IPS DF 19.7 (cell line): ENCODE measurements around the gene ZNF324B.
"Not testable (repeated sequence)": the region's sequence is repeated elsewhere in the genome, so short reads cannot be mapped to it uniquely, and the experiment has no call there.

Experiments
- DNase-seq: peaks from one replicate; pipeline ENCODE4 v3.0.0-alpha.2; 2013; ENCODE audit warnings: low read depth, low spot score

The ZNF324B gene

GRCh38 chr19:58479736-58480480, 28.5 kb downstream of the ZNF324B start:
- no peak for DNase-seq

- DNase-seq: no peak
Measured at GRCh38 chr19:58480481-58480830, 29.0 kb downstream of the ZNF324B start.

DNA sequence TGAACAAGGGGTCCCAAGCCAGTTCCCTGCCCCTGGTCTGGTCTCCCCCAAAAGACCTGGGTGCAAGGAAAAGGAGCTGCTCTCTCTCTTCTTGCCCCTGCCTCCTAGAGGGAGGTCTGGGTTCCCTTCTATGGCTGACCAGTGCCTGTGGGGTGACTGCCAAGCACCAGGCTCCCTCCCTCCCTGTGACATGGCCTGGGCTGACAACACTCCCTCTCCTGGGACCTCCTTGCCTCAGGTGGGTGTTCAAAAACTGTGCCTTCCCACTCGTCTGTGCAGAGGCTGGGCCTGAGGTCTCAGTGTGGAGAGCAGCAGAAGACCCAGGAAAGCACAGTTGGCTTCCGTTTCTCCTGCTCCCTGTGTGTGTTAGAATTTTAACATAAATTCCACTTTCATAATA, 29.4 kb downstream of the ZNF324B start:
- DNase-seq: no peak

GRCh38 chr19:58482372-58482771, 30.9 kb downstream of the ZNF324B start:
- DNase-seq: no peak

DNA sequence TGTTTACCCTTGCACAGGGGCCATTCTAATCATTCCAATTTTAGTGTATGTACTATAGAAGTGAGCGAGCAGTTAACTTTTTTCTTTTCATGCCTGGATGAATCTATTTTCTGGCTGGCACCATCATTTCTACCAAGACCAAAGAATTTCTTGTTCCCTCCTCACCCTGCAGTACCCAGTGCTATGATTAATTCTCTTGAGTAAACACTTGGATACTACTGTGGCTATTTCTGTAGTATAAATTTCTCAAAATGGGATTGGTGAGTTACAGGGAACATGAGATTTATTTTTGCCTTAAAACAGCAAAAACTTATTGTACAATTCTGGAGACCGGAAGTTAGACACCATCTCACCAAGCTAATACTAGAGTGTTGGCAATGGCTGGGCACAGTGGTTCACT, 32.4 kb downstream of the ZNF324B start:
- no peak for DNase-seq

- not testable (repeated sequence) for DNase-seq
Measured at GRCh38 chr19:58484349-58484748, 32.9 kb downstream of the ZNF324B start.

GRCh38 chr19:58491393-58491792, 40.0 kb downstream of the ZNF324B start:
- DNase-seq: no peak

DNA sequence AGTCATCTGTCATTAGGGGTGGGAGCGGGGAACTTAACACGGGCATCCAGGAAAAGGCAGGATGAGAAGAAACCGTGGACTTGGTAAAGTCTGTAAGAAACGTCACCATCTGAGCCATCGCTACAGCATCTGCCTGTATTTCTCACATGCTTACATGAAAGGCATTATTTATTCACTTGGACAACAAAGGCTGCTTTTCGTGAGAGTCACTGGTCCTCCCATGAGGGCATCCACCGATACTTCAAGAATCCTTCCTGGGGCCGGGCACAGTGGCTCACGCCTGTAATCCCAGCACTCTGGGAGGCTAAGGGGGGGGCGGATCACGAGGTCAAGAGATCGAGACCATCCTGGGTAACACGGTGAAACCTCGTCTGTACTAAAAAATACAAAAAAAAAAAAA, 40.8 kb downstream of the ZNF324B start:
- no peak for DNase-seq

DNA sequence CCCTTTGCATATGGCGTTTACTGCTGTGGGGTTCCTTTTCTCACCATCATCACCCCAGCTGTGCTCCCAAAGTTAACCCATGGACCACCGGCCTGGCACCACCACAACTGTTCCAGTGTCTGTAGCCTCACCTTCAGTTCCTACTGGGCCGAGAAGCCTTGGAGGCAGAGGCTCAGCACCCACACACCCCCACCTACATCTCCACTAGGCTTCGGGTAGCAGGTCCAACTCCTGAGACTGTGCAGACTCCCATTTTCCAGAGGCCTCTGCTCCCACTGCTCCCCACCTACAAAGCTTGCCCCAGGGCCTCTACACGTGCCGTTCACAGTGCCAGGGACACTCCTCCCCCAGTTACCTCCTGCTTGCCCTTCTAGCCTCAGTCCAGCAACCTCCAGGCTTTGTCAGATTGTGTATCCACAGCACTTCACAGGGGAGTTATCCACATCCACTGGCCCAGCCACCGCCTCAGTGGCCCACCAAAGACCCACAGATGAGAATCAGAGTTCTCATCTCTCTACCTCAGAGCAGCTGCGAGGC, 46.3 kb downstream of the ZNF324B start:
- no peak for DNase-seq

- DNase-seq: no peak
Measured at GRCh38 chr19:58498316-58499020, 47.0 kb downstream of the ZNF324B start.

DNA sequence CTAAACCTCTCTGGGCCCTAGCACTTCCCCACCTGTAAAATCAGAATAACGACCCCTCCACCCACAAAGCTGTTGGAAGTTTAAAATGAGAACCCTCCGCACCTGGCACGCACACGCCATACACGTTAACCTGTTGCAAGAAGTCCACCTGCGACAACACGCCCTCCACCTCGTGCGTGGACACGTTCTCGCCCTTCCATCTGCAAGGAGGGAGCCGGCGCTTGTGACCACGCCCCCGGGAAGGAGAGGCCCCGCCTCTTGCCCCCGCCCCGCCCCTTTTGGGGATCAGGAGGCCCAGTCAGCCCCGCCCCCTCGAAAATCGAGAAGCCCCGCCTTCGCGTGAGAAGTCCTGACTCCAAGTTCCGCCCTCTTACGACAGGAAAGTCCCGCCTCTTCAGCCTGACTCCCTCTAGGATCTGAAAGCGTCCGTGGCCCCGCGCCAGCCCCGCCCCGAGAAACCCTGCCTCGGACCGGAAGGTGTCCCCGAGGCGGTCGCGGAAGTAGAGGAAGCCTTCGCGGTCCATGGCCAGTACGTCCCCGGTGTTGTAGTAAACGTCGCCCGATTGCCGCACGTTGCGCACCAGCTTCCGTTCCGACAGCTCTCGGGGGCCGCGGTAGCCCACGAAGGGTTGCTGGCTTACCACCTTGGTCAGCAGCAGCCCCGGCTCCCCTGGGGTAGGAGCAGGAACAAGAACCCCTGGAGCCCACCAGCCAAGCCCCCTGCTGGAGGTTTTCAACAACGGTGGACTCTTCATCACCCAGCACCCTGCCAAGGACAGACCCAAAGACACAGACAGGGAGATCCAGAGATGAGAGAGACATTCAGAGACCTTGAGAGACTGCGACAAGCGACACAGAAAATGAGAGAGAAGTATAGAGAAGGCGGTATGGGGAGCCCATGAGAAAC, 47.9 kb downstream of the ZNF324B start:
- DNase-seq: peak; percentile 91

DNA sequence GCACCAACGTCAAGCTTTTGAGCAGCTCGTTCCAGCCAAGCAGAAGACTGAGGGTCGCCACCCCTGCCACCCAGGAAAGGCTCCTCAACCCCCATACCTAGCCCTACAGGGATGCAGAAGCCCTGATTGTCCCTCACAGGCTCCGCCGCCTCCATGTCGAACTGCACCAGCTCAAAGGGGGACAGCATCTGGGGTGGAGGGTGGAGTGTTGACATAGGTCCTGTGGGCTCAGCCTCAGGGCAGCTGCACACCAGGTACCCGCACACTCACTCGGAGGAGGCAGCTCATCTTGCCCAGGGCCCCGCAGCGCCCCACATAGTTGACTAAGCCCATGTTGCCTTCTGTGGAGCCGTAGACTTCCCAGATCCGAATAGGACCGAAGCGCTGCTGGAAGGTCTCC, 48.8 kb downstream of the ZNF324B start:
- DNase-seq: no peak
